NCI-H2196 (cell line): ENCODE measurements around the gene UBQLNL.

Experiments
- DNase-seq: peaks from one replicate; lab custom pipeline; 2025; ENCODE audit not compliant: unreplicated experiment; lab: John Stamatoyannopoulos, UW

Gene UBQLNL, protein sequence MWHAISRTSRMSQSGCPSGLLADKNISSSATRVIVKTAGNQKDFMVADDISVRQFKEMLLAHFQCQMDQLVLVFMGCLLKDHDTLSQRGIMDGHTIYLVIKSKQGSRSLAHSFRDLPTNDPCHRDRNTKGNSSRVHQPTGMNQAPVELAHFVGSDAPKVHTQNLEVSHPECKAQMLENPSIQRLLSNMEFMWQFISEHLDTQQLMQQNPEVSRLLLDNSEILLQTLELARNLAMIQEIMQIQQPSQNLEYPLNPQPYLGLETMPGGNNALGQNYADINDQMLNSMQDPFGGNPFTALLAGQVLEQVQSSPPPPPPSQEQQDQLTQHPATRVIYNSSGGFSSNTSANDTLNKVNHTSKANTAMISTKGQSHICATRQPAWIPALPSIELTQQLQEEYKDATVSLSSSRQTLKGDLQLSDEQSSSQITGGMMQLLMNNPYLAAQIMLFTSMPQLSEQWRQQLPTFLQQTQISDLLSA

DNA sequence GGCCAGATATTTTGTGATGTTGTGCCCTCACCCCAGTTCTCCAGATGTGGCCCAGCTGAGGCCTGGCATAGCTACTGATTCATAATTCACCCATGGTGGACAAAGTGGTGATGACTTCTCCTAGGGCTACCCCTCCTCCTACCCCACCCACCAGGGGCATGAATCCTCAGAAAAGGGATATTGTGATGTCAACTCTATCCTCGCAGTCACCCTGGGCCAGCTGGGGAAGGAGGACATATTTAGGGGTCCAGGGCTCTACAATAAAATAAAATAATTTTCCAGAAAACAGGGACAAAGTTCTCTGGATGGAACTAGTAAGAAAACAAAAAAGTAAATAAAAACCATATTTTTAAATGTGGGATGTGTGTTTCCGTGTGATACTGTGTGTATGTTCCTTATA lies at the start of gene UBQLNL:
Gene UBQLNL (minus strand): TSS at position 101 of the 400 bp plus-strand sequence. CDS start 258 bp downstream, outside the sequence.
- no peak for DNase-seq

DNA sequence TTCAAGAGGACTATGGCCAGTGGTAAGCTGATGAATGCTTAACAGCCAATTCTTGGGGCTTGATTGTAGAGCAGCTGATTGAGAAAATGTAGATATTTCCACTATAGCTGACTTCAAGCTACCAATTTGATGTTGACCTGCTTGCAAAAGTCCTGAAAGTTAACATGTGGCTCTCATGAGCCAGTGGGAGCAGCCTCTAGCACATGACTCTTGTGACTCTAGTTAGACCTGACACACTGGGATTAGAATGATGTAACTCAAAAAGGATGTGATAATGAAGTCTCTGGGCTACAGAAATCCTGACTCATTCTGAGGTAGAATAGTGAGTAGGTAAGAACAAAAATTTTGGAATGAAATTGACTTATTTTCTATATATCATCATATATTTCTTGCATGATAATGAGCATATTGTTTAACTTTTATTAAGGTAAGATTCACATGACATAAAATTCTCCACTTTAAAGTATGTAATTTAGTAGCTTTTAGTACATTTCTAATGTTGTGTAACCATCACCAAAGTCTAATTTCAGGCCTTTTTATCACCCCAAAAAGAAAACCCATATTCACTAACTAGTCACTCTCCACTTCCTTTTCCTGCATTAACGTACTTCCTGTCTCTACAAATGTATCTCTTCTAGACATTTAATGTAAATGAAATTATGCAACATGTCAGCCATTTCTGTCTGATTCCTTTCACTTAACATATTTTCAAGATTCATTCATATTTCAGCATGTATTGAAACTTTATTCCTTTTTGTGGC lies 47.9 kb upstream of the UBQLNL start:
- DNase-seq, result no peak

DNA sequence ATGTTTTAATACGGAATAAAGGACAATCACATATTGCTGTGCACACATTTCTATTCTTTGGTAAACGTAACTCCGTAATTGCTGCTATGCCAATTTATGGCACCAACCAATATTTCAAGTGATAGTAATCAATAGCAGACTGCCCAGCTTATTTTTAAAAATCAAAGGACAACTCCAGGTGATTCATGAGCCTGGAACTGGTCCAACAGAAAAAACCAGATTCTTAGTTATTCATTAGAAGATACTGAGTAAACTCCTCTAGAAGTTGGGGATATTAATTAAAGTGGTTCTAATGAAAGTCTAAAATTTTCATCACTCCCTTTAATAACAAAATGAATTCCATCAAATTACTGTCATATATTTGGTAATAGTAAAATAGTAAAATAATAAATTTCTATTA lies 41.3 kb upstream of the UBQLNL start:
- DNase-seq, result no peak

DNA sequence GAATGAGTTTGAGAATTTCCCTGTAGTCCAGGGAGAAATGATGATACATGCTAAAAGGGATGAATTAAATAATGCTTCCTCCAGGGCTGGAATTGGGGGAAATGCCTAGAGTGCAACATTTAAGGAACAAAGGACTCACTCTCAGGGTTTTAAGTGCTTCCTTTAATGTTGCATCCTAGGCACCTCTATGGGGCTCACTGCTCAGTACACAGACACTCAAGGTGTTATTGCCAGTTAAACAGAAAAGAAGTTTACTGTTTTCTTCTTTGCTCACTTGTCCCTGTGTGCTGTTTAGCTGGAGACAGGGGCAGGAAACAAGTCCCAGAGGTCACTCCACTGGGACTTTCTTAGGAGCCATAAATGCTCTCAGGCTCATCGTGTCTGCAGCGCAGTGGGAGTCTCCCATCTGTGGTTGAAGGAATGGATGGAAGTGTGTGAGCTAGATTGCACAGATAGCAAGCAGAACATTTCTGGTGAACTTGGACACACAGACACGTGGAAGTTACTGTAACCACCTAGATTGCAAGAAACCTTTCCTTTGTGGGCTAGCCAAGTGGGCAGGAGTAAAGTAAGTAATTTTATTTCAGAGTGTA lies 40.2 kb upstream of the UBQLNL start:
- DNase-seq, result no peak

DNA sequence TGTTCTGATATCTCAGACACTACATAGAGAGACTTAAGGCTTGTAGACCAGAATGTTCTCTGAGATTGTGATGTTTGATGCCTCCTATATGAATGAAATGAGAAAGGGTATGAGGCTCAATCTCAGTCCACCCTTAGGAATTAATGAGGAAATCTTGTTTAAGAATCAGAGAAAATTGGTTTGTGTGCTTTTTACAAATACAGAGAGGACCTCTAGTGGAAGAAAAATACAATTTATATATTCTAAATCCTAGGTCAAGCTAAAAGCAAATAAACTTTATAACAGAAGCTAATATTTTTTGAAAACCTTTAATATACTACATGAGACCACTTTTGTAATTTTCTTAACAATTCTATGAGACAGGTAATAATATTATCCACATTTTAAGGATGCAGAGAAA lies 36.8 kb upstream of the UBQLNL start:
- DNase-seq, result no peak

DNA sequence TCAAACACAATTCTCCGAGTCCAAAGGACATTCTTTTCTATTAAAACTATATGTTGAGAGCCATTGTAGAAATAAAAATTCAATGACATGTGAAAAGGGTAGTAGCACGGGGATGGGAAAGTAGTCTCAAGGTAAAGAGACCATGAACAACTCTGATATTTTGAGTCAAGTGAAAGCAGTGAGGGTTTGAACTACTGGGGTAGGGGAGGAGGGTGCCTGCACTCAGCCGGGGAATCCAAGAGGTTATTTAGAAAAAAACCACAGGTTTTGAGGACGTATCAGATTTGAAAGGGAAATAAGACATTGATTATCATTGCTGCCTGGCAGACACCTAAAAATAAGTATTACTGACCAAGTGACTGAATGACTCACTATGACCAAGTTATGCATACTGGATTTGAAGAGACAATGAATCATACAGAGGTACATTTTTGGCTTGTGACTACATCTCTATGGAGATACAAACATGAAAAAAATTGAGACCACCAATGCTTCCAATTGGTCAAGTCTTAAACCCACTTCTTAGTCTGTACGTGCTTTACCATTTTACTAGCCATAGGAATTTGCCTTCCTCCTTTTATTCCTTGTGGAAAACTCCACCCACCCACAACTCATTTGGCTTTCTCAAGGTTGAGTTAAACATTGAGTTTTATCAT lies 34.1 kb upstream of the UBQLNL start:
- no peak for DNase-seq

DNA sequence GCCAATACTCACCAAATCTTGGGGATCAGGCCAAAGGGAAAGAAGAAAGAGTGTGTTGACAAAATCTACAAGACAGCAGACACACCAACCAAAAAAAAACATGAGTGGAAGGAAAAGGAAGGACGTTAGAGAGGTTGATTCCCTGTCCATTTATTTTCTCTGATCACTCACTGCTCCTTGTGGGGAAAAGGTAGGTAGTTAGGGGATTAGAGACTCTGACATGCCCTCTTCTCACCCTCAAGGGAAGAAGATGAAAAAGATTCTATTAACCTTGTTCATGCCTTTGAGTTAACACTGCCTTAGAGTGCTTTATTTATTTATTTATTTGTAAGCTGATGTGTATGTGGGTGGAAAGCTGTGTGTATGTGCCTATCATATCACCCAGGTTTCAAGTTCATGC lies 31.9 kb upstream of the UBQLNL start, which contains the start of gene OR52H1:
Gene OR52H1 (minus strand): TSS at position 101 of the 400 bp plus-strand sequence. CDS start 3,035 bp downstream, outside the sequence.
- DNase-seq, result no peak

DNA sequence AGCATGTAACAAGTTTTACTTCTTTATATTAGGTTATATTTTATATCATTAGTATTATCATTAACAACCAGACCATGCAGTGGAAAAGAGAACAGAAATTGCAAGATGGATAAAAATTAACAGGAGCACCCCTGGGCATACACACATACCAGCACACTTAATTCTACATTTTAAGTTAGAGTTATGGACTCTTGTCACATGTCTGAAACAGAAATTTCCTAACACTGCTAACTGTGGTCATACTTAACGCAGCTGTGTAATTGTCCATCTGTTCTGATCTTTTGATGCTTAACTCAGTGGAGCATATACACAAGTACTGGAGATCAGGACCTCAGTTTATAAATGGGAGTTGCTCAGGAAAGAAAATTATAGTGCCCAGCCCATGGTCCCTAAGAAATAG lies 31.5 kb upstream of the UBQLNL start:
- no peak for DNase-seq

DNA sequence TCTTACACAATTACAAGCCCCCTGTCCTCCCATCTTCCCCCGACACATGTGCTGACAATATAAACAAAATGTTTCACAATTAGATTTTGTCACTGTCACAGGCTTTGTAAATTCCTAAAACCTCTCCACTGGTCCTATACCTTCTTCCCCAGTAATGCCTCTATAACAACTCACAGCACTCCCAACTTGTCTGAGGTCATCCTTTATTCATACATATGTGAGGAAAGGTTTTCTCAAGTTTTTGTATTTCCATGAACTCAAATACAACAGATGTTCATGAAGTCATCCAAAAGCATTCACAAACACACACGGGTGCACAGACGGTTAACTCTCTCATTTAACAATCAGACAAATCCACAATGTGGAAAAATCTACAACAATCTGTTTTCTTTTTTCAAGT lies 30.0 kb upstream of the UBQLNL start:
- no peak for DNase-seq

DNA sequence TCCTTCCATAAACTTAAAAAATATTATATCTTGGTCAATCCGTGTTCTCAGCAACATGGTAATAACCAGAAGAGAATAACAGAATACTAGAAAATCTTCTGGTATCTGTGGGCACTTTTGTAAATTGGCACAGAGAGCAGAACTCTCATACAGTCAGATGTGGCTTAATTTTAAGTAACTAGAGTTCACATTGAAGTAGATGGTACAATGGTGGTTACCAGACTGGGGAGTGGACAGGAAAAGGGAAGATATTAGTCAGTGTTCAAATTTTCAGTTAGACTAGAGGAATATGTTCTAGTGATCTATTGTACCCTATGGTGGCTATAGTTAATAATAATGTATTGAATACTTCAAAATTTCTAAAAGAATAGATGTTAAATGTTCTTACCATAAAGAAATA lies 24.9 kb upstream of the UBQLNL start:
- DNase-seq, result no peak

DNA sequence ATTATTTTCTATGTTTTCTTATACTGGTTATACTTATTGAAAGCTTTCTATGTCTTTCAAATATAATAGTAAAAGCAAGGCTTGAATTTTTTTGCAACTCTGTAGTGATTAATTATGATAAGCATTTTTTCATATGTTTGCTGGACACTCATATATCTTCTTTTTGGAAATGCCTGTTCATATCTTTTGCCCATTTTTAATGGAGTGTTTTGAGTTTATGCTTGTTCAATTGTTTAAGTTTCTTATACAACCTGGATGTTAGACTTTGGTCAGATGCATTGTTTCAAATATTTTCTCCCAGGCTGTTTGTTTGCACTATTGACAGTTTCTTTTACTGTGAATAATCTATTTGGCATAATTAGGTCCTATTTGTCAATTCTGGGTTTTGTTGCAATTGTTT lies 20.0 kb upstream of the UBQLNL start:
- DNase-seq, result no peak

DNA sequence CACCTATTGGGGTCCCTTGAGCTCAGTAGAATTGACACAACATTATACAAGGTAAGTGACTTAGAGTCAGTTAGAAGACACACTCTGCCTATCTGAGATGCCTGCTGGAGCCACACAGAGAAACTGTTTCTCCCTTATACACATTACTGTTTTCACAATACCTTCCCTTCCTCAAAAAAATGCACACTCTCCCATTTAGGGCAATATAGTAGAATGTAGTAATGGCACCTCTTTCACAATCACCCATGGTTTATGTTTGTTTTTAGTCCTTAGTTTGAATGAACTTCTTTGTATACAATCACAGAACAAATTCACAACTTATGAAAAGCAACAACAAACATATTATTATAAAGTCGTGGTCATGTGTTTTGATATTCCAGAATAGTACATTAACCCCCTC lies 17.5 kb upstream of the UBQLNL start:
- DNase-seq, result no peak

DNA sequence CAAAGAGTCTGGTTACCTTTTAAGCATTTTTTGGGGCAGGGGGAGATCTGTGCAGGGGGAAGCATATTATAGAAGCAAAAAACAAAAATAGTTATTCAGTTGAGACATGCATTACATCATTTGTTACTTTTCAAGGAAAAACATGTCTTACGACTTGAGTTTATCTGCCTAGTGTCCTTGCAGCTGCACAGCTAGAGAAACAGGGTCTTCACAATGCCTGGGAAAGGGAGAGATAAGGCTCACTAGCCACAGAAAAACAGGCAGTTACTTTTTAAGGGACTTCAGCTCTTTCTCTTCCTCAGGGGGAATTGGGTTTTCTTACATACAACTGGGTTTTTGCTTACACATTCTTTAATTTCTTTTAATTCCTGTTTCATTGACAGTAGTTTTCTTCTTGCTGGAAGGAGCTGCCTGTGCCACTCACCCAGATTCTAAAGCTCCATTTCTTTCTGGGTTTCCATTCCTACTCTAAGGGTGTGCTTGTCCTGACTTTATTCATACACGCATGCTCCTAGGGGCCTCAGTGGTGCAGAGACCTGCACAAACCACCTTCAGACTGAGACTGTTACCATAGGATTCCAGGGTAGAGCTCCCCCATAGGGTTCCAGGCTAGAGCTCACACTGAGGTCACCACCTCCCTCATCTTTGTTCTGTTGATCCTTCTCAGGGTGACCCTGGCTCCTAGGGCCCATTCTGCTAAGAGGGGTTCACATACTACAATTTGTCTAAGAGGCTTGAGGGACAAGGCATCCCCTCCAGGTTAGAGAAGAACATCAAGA lies 14.7 kb upstream of the UBQLNL start:
- no peak for DNase-seq

DNA sequence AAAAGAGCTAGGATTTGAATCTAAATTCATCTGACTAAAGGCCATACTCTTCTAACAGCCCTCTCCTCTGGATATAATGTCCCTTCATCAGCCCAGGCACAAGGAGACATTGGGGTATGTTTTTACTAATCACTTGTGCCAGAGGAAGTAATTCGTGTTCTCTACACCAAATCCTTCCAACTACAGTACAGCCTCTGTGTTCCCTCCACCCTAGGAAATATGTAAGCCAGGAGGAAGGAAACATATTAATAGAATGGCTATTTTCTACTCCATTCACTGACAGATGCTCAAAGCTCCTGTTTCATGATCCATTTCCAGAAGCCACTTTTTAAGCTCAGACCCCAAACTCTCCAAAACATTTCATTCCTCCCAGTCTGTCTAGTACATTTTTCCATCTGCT lies 12.0 kb upstream of the UBQLNL start:
- no peak for DNase-seq

DNA sequence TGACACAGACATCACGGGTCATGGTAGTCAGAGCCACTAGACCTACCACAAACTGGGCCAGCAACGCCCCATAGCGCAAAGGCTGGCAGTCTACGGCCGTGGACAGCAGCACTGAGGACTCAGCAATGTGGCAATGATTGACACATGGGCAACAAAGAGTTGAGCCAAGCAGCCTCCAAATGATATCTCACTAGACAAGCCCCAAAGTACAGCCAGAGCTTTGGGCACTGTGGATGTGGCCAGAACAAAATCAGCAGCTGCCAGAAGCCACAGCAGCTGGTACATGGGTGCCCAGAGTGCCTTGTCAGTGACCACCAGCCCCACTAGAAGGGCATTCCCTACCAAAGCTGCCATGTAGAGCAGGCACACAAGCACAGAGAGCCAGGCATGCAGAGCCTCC lies 11.2 kb upstream of the UBQLNL start:
- no peak for DNase-seq

DNA sequence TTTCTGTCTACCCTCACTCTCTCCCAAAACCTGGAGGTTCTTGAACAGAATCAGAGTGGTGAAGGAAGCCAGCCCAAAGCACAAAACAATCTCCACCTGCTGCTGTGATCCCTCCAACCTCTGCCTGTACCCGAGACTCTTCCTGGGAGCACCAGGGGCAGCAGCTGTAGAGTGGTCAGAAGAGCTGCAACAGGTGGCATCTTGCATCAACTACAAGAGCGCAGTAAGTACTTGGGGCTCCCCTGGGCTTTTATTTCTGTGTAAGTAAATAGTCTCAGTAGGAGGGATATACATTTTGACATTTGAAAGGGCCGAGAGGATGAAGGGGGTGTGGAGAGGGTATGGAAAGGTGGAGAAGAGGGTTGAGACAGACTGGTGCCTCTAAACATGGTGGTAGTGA lies 8.3 kb upstream of the UBQLNL start:
- no peak for DNase-seq

DNA sequence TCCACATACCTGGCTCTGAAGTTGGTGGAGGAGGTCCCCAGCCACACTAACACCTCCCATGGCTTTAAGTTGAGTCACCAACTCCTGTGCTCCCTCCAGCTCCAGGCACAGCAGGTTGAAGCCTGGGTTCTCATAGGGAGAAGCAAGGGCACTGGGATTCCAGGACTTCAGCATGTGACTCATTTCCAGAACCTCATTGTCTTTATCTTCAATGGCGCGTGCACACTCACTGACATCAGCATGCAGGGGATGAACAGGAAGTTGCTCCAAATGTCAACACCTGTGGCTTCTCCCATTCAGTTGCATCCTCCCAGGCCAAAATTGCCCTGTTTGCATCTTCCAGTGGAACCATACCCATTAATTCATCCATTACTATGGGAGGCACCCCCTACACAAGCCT lies 5.8 kb upstream of the UBQLNL start:
- DNase-seq, result no peak

DNA sequence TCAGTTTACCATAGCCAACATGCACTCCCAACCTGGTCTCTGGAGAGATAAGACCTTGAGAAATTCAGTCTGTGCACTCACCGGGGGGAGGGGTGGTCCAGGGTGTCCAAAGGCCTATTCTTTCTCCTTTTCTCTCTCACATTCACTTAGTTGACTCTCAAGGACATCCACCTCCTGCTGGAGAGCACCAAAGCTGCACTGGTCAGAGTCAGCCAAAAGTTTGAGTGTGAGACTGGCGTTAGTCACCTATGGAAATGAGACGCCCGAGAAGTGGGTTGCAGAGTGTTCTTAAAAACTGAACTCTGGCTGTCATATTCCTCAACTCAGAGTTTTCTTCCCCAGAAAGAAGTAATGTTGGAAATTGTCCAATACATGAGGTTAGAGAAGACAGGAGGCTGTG lies 5.0 kb upstream of the UBQLNL start:
- DNase-seq, result no peak

DNA sequence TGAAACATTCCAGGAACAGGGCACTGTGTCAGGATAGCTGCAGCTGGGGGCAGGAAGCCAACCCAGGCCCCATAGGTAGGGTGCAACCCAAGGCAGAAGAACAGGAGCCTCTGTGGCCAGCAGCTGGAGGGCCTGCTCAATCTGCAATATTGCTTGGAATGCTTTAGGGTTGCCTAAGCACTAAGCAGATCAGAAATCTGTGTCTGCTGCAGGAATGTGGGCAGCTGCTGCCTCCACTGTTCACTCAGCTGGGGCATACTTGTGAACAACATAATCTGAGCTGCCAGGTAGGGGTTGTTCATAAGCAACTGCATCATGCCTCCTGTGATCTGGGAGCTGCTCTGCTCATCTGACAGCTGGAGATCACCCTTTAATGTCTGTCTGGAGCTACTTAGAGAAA lies 1.7 kb downstream of the UBQLNL start:
- DNase-seq, result no peak

DNA sequence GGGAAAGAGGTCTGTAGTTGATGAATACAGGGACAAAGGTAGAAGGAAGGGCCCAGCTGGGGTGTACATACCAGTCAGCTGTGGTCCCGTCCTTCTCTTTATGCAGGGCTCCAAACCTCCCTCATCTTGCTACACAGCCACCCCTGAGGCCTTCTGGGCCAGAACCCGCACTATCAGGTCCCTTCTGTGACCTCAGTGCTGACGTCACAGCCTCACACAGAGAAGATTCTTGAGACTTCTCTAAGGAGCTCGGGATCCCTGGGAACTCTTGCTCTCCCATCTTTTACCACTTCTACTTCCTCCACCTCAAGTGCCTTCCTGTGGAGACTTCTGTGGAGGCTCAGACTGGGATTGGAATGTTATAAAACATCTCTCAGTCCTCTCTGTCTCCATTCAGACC lies 6.7 kb downstream of the UBQLNL start, which contains the start of gene UBQLN3:
Gene UBQLN3 (minus strand): TSS at position 155 of the 400 bp plus-strand sequence. CDS start 399 bp downstream, outside the sequence.
- DNase-seq, result no peak
